Activated CD8-positive, alpha-beta T cell treated with anti-CD3 and anti-CD28 coated beads, Interleukin-2, amount 10 ng/mL, durations not matched to agents 7 days and 5 days (primary cell): Measurements from ENCODE around the gene HS3ST3B1. TPM values are rescaled to one million over a fixed set of nuclear protein-coding genes. Genes with fewer than 3 reads are reported as not detected.
A peak's percentile ranks its signal among the peaks of the same experiment; 100 is the strongest.

Source experiments
- ATAC-seq: fragments of 150-1000 bp; cut with Tn5 transposase; one replicate; pipeline ENCODE4 v1.10.0; 2021; ENCODE audit warnings: moderate library complexity
- CTCF ChIA-PET: fragments of 350-600 bp; sonication (Branson Sonifier 250); formaldehyde crosslinking; loops from one replicate; lab custom pipeline; 2021; ENCODE audit warnings: antibody characterized with exemption; lab: Charles Lee
- POLR2A ChIA-PET: fragments of 350-600 bp; sonication (Branson Sonifier 250); formaldehyde crosslinking; loops from one replicate; lab custom pipeline; 2021; ENCODE audit warnings: antibody characterized with exemption; lab: Charles Lee
- DNase-seq: peaks from one replicate; pipeline ENCODE4 v3.0.0-alpha.2; 2020
- H3K27ac Mint-ChIP-seq: one replicate; pipeline ENCODE4 v1.8.0; 2021; ENCODE audit warnings: mild to moderate bottlenecking, mixed read lengths
- H3K27me3 Mint-ChIP-seq: one replicate; pipeline ENCODE4 v1.8.0; 2021; ENCODE audit warnings: low read depth, mixed read lengths
- H3K36me3 Mint-ChIP-seq: one replicate; pipeline ENCODE4 v1.8.0; 2021; ENCODE audit warnings: low read depth, mixed read lengths
- H3K4me1 Mint-ChIP-seq: one replicate; pipeline ENCODE4 v1.8.0; 2021; ENCODE audit warnings: low read depth, mixed read lengths
- H3K4me3 Mint-ChIP-seq: one replicate; pipeline ENCODE4 v1.8.0; 2021; ENCODE audit warnings: mild to moderate bottlenecking, mixed read lengths
- H3K9me3 Mint-ChIP-seq: one replicate; pipeline ENCODE4 v1.8.0; 2022; ENCODE audit warnings: mixed read lengths; ENCODE audit not compliant: insufficient read depth
- total RNA-seq, 2 experiments: library from RNA; stranded (reverse); gene quantifications; one replicate each; pipeline ENCODE4 v1.2.3, GENCODE V29; 2021

Gene HS3ST3B1
- total RNA-seq, 2 experiments from 2014 or later, result 9.9 to 10.3 TPM

GRCh38 chr17:14321980-14322776, 21.3 kb downstream of the HS3ST3B1 start:
- CTCF ChIA-PET, result interaction anchor here (1.3 kb wide), 1 partner anchor 8 kb away, joined by 5 read pairs; no protein-coding TSS in a partner anchor
- DNase-seq (no peak), ATAC-seq (no peak)
- H3K36me3 Mint-ChIP-seq, result no peaks in the 10 kb centered on the region
- H3K27me3 Mint-ChIP-seq, result peaks cover 5% of the 10 kb centered on the region
- H3K4me3 Mint-ChIP-seq, result no peak overlapping the region
- H3K4me1 Mint-ChIP-seq, result peaks cover 39% of the 10 kb centered on the region
- H3K9me3 Mint-ChIP-seq, result no peaks in the 10 kb centered on the region
- POLR2A ChIA-PET, result no interaction called here
- H3K27ac Mint-ChIP-seq, result no peak overlapping the region

GRCh38 chr17:14323522-14323981, 22.7 kb downstream of the HS3ST3B1 start:
- DNase-seq, result no peak
- H3K4me1 Mint-ChIP-seq, result peaks cover 26% of the 10 kb centered on the region
- no peak overlapping the region for H3K4me3 Mint-ChIP-seq
- H3K27me3 Mint-ChIP-seq, result peaks cover 5% of the 10 kb centered on the region
- no peaks in the 10 kb centered on the region for H3K36me3 Mint-ChIP-seq
- H3K27ac Mint-ChIP-seq, result no peak overlapping the region
- H3K9me3 Mint-ChIP-seq, result no peaks in the 10 kb centered on the region
- ChIA-PET POLR2A (no interaction called here), CTCF (interaction anchor here (0.7 to 0.8 kb wide), 2 partner anchors 19 to 21 kb away, joined by 3 read pairs; no protein-coding TSS in a partner anchor)
- ATAC-seq, result no peak

GRCh38 chr17:14325618-14326167, 24.8 kb downstream of the HS3ST3B1 start:
- POLR2A ChIA-PET, result interaction anchor here (0.6 kb wide), 1 partner anchor 41 kb away, joined by 3 read pairs; no protein-coding TSS in a partner anchor
- Mint-ChIP-seq H3K27ac (no peak overlapping the region), H3K27me3 (no peaks in the 10 kb centered on the region), H3K36me3 (no peaks in the 10 kb centered on the region), H3K4me1 (peaks cover 31% of the 10 kb centered on the region), H3K4me3 (no peak overlapping the region), H3K9me3 (no peaks in the 10 kb centered on the region)
- no peak for ATAC-seq
- DNase-seq, result no peak
- CTCF ChIA-PET, result no interaction called here

- H3K27me3 Mint-ChIP-seq, result no peaks in the 10 kb centered on the region
- CTCF ChIA-PET, result interaction anchor here (1.5 kb wide), 1 partner anchor 9 kb away, joined by 5 read pairs; no protein-coding TSS in a partner anchor
- DNase-seq (no peak), ATAC-seq (no peak)
- no peaks in the 10 kb centered on the region for H3K36me3 Mint-ChIP-seq
- no peak overlapping the region for H3K4me3 Mint-ChIP-seq
- H3K9me3 Mint-ChIP-seq, result no peaks in the 10 kb centered on the region
- H3K4me1 Mint-ChIP-seq, result peaks cover 41% of the 10 kb centered on the region
- POLR2A ChIA-PET, result interaction anchor here (0.6 kb wide), 1 partner anchor 1583 kb away, joined by 3 read pairs; no protein-coding TSS in a partner anchor
- H3K27ac Mint-ChIP-seq, result peak overlapping the region; percentile 13
Observed at GRCh38 chr17:14329900-14330491, 29.1 kb downstream of the HS3ST3B1 start.

GRCh38 chr17:14330492-14330962, 29.6 kb downstream of the HS3ST3B1 start:
- Mint-ChIP-seq H3K4me3 (no peak overlapping the region), H3K27ac (peak overlapping the region; percentile 13), H3K36me3 (no peaks in the 10 kb centered on the region), H3K27me3 (no peaks in the 10 kb centered on the region), H3K9me3 (no peaks in the 10 kb centered on the region), H3K4me1 (peaks cover 44% of the 10 kb centered on the region)
- DNase-seq (no peak), ATAC-seq (no peak)
- CTCF ChIA-PET, result interaction anchor here (1.5 kb wide), 1 partner anchor 9 kb away, joined by 5 read pairs; no protein-coding TSS in a partner anchor
- POLR2A ChIA-PET, result interaction anchor here (0.6 kb wide), 1 partner anchor 1583 kb away, joined by 3 read pairs; no protein-coding TSS in a partner anchor

GRCh38 chr17:14331225-14331981, 30.5 kb downstream of the HS3ST3B1 start:
- no peaks in the 10 kb centered on the region for H3K36me3 Mint-ChIP-seq
- no peaks in the 10 kb centered on the region for H3K9me3 Mint-ChIP-seq
- ChIA-PET CTCF (interaction anchor here (1.5 kb wide), 1 partner anchor 10 kb away, joined by 5 read pairs; no protein-coding TSS in a partner anchor), POLR2A (no interaction called here)
- DNase-seq, result no peak
- peaks cover 47% of the 10 kb centered on the region for H3K4me1 Mint-ChIP-seq
- H3K4me3 Mint-ChIP-seq, result no peak overlapping the region
- no peak overlapping the region for H3K27ac Mint-ChIP-seq
- no peak for ATAC-seq
- no peaks in the 10 kb centered on the region for H3K27me3 Mint-ChIP-seq

- Mint-ChIP-seq H3K9me3 (no peaks in the 10 kb centered on the region), H3K27ac (no peak overlapping the region), H3K36me3 (no peaks in the 10 kb centered on the region), H3K4me1 (peaks cover 51% of the 10 kb centered on the region), H3K27me3 (no peaks in the 10 kb centered on the region), H3K4me3 (no peak overlapping the region)
- ChIA-PET POLR2A (no interaction called here), CTCF (no interaction called here)
- DNase-seq (no peak), ATAC-seq (no peak)
Observed at GRCh38 chr17:14331982-14332298, 31.1 kb downstream of the HS3ST3B1 start.

- CTCF ChIA-PET, result no interaction called here
- H3K36me3 Mint-ChIP-seq, result peaks cover 2% of the 10 kb centered on the region
- H3K4me3 Mint-ChIP-seq, result no peak overlapping the region
- no peak for DNase-seq
- ATAC-seq, result no peak
- no peaks in the 10 kb centered on the region for H3K9me3 Mint-ChIP-seq
- POLR2A ChIA-PET, result no interaction called here
- H3K27ac Mint-ChIP-seq, result no peak overlapping the region
- H3K27me3 Mint-ChIP-seq, result no peaks in the 10 kb centered on the region
- peaks cover 53% of the 10 kb centered on the region for H3K4me1 Mint-ChIP-seq
Observed at GRCh38 chr17:14332331-14332730, 31.4 kb downstream of the HS3ST3B1 start.

GRCh38 chr17:14333506-14333905, 32.6 kb downstream of the HS3ST3B1 start:
- POLR2A ChIA-PET, result no interaction called here
- H3K4me3 Mint-ChIP-seq, result no peak overlapping the region
- H3K4me1 Mint-ChIP-seq, result peaks cover 56% of the 10 kb centered on the region
- peaks cover 7% of the 10 kb centered on the region for H3K36me3 Mint-ChIP-seq
- CTCF ChIA-PET, result no interaction called here
- no peaks in the 10 kb centered on the region for H3K27me3 Mint-ChIP-seq
- DNase-seq (no peak), ATAC-seq (no peak)
- no peaks in the 10 kb centered on the region for H3K9me3 Mint-ChIP-seq
- no peak overlapping the region for H3K27ac Mint-ChIP-seq

- ChIA-PET CTCF (no interaction called here), POLR2A (no interaction called here)
- peaks cover 55% of the 10 kb centered on the region for H3K4me1 Mint-ChIP-seq
- no peak for DNase-seq
- no peaks in the 10 kb centered on the region for H3K27me3 Mint-ChIP-seq
- H3K27ac Mint-ChIP-seq, result peak overlapping the region; percentile 25
- no peak for ATAC-seq
- H3K9me3 Mint-ChIP-seq, result no peaks in the 10 kb centered on the region
- H3K36me3 Mint-ChIP-seq, result peaks cover 11% of the 10 kb centered on the region
- no peak overlapping the region for H3K4me3 Mint-ChIP-seq
Observed at GRCh38 chr17:14334276-14334840, 33.5 kb downstream of the HS3ST3B1 start.

- Mint-ChIP-seq H3K36me3 (peaks cover 11% of the 10 kb centered on the region), H3K4me3 (no peak overlapping the region), H3K9me3 (no peaks in the 10 kb centered on the region), H3K27me3 (no peaks in the 10 kb centered on the region), H3K27ac (peak overlapping the region; percentile 25), H3K4me1 (peaks cover 56% of the 10 kb centered on the region)
- CTCF ChIA-PET, result no interaction called here
- POLR2A ChIA-PET, result no interaction called here
- no peak for ATAC-seq
- DNase-seq, result no peak
Observed at GRCh38 chr17:14334919-14335318, 34.0 kb downstream of the HS3ST3B1 start.
